Testis (tissue), 2 donors: ENCODE measurements around the gene CREB3L2.

Experiments
- CTCF ChIP-seq, 3 experiments: fragments of 450-650 bp in 2 of 3; fragments of 200-600 bp in 1 of 3; sonication (generic) in 1 of 3; IDR thresholded peaks; one replicate each; pipeline ENCODE4 v1.5.1; 2016 to 2019; ENCODE audit warnings: antibody characterized with exemption in 3 of 3, mild to moderate bottlenecking in 2 of 3, moderate library complexity in 1 of 3
- POLR2A ChIP-seq: fragments of 450-650 bp; IDR thresholded peaks from one replicate; pipeline ENCODE4 v1.6.1; 2017; ENCODE audit warnings: antibody characterized with exemption, mild to moderate bottlenecking, moderate library complexity

GRCh38 chr7:138023618-138024342, 21.9 kb upstream of the CREB3L2 start:
- TF ChIP-seq POLR2A = no peak
- TF ChIP-seq CTCF (IDR thresholded peaks at IDR 0.05) = no peak
